Fibroblast of mammary gland (primary cell): Measurements from ENCODE around the gene ELOB.

ENCODE experiments used
- DNase-seq: peaks from one replicate; pipeline ENCODE4 v3.0.0-alpha.2; 2010; ENCODE audit warnings: low read depth
- H3K4me3 ChIP-seq: 2 replicates; pipeline ENCODE4 v1.5.1; 2011; ENCODE audit warnings: low read depth, mild to moderate bottlenecking, low read length, moderate library complexity; ENCODE audit not compliant: control insufficient read depth
- CTCF ChIP-seq: conservative IDR thresholded peaks from 2 replicates; pipeline ENCODE4 v1.5.1; 2011; ENCODE audit warnings: low read depth, low read length, inconsistent platforms; ENCODE audit not compliant: control insufficient read depth, insufficient read depth

The ELOB gene

DNA sequence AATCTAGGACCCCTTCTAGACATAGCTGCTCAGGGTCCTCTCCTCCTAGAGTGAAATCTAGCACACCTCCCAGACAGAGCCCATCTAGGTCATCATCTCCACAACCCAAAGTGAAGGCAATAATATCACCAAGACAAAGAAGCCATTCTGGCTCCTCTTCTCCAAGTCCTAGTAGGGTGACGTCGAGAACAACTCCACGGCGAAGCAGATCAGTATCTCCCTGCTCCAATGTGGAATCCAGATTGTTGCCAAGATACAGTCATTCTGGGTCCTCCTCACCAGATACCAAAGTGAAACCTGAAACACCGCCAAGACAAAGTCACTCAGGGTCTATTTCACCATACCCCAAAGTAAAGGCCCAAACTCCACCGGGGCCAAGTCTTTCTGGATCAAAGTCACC, 13.9 kb downstream of the ELOB start:
- H3K4me3 ChIP-seq, result no peak overlapping the region
- TF ChIP-seq CTCF, result no peak
- no peak for DNase-seq

GRCh38 chr16:2762711-2763110, 14.4 kb downstream of the ELOB start:
- H3K4me3 ChIP-seq, result no peak overlapping the region
- TF ChIP-seq CTCF, result no peak
- no peak for DNase-seq

- no peak overlapping the region for H3K4me3 ChIP-seq
- DNase-seq, result no peak
- TF ChIP-seq CTCF, result no peak
Observed at GRCh38 chr16:2761886-2762583, 15.0 kb downstream of the ELOB start.

GRCh38 chr16:2761472-2761871, 15.6 kb downstream of the ELOB start:
- DNase-seq, result no peak
- TF ChIP-seq CTCF, result no peak
- H3K4me3 ChIP-seq, result no peak overlapping the region

DNA sequence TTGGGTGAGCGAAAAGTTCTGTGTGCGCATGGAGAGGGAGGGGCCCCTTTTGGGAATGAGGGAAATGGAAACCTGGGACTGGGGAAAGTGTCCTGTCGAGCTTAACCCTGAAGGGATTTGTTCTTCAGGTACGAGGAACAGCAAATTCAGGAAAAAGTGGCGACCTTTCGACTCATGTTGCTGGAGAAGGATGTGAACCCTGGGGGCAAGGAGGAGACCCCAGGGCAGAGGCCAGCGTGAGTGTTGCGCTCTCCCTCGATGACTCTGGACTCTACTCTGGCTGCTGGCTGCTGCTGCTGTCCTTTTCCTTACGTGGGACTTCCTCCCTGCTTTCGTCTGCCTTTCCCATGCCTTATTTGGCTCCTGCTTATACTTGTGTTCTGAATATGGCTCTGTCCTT, 19.7 kb downstream of the ELOB start:
- H3K4me3 ChIP-seq, result no peak overlapping the region
- no peak for TF ChIP-seq CTCF
- no peak for DNase-seq

DNA sequence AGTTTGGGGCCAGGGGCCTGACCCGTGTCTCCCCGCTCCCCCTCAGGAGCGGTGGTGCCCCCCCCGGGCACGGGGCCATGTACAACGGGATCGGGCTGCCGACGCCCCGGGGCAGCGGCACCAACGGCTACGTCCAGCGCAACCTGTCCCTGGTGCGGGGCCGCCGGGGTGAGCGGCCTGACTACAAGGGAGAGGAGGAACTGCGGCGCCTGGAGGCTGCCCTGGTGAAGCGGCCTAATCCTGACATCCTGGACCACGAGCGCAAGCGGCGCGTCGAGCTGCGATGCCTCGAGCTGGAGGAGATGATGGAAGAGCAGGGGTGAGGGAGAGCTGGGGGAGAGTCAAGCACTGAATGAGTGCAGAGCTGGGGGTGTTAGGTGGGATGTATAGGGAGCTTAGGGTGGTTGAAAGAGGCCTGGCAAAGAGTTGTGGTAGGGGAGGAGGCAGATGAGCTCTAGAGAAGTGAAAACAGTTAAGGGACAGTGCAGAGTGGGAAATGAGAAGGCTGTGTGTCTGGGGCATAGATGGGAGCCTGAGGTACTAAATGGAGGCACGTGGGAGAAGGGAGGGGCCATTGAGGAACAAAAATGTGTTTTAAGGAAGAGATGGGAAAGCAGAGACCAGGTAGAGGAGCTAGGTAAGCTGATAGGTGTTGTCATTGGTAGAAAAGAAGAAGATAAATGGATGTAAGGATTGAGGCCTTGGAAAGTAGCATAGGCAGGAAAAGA, 20.6 kb downstream of the ELOB start:
- H3K4me3 ChIP-seq, result no peak overlapping the region
- TF ChIP-seq CTCF, result no peak
- DNase-seq, result no peak
